SKM-1 treated with dmso at 0.1 percent for 144 hours (cell line): ENCODE data around the gene ABCB8.
A peak's percentile ranks its signal among the peaks of the same experiment; 100 is the strongest.

Experiments
- DNase-seq: peaks from one replicate; lab custom pipeline; 2025; ENCODE audit not compliant: unreplicated experiment; lab: John Stamatoyannopoulos, UW

The ABCB8 gene

GRCh38 chr7:151056666-151057505 lies 28.6 kb downstream of the ABCB8 start:
- no peak for DNase-seq

GRCh38 chr7:151057506-151057988 lies 29.3 kb downstream of the ABCB8 start, which contains the start of gene CDK5:
Gene CDK5 (minus strand): TSS chr7:151057897. CDS start chr7:151057848, 49 bp downstream.
- DNase-seq: no peak

GRCh38 chr7:151057989-151058780 lies 29.9 kb downstream of the ABCB8 start:
- peak; percentile 85 for DNase-seq

- no peak for DNase-seq
Observed at GRCh38 chr7:151058781-151059366, 30.6 kb downstream of the ABCB8 start.

GRCh38 chr7:151059367-151060112 lies 31.3 kb downstream of the ABCB8 start, which contains the start of gene SLC4A2:
Gene SLC4A2 (plus strand): TSS chr7:151059589. CDS start chr7:151061988, 2,399 bp downstream.
- DNase-seq: peak; percentile 35

- no peak for DNase-seq
Observed at GRCh38 chr7:151060113-151060415, 31.8 kb downstream of the ABCB8 start.

GRCh38 chr7:151060416-151061212 lies 32.4 kb downstream of the ABCB8 start:
- DNase-seq: no peak

- DNase-seq: no peak
Observed at GRCh38 chr7:151061213-151062110, 33.2 kb downstream of the ABCB8 start.

- DNase-seq: no peak
Observed at GRCh38 chr7:151062111-151062398, 33.8 kb downstream of the ABCB8 start.

- DNase-seq: no peak
Observed at GRCh38 chr7:151062399-151063211, 34.4 kb downstream of the ABCB8 start.

- no peak for DNase-seq
Observed at GRCh38 chr7:151063212-151063561, 34.9 kb downstream of the ABCB8 start.

GRCh38 chr7:151064454-151064853 lies 36.2 kb downstream of the ABCB8 start:
- no peak for DNase-seq

GRCh38 chr7:151064993-151065392 lies 36.7 kb downstream of the ABCB8 start:
- DNase-seq: no peak

- DNase-seq: no peak
Observed at GRCh38 chr7:151065516-151065915, 37.3 kb downstream of the ABCB8 start.

GRCh38 chr7:151066273-151066974 lies 38.2 kb downstream of the ABCB8 start:
- DNase-seq: no peak

- no peak for DNase-seq
Observed at GRCh38 chr7:151068069-151068773, 40.0 kb downstream of the ABCB8 start.

- no peak for DNase-seq
Observed at GRCh38 chr7:151069841-151070573, 41.8 kb downstream of the ABCB8 start.
